ENCODE measurements around the gene CLSTN2. TPM values are rescaled to one million over a fixed set of nuclear protein-coding genes. Genes with fewer than 3 reads are reported as not detected.

The CLSTN2 gene
- total RNA-seq, 1 experiment from 2014 or later, result 0.02 TPM

DNA sequence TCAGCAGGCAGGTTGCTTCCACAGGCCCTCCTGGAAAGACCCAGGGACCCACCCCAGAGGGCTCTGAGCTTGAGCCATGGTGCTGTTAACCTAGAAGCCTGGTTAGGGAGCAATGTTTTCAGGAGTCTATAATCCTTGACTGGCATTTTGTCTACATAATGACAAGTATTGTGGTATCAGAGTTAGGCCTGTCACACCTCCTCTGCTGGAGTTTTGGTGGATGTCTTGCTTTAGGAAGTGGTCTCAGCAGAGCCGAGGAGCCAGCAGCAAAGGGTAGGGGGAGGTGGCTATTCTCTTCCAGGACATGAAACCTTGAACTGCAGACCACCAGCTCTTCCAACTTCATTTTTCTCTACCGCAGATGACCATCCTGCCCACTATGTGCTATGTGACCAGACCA, 76.1 kb downstream of the CLSTN2 start:
- H3K27me3 ChIP-seq (ENCODE audit: insufficient read depth, low read length), result peaks cover 61% of the 10 kb centered on the region
- H3K9ac ChIP-seq (ENCODE audit: low read length), result no peak overlapping the region
- DNase-seq (ENCODE audit: low read depth, low spot score) (no peak), ATAC-seq (no peak)
- no peak overlapping the region for H2AFZ ChIP-seq (ENCODE audit: low read depth, low read length, poor library complexity, severe bottlenecking)
- no peak overlapping the region for H3K27ac ChIP-seq (ENCODE audit: low read depth, low read length)
- H3K9me3 ChIP-seq (ENCODE audit: control insufficient read depth in 1 of 2, insufficient read depth in 1 of 2, low read depth in 1 of 2, low read length in 2 of 2), result no peaks in the 10 kb centered on the region
- ChIA-PET CTCF (no interaction called here), POLR2A (no interaction called here), RAD21 (ENCODE audit: low non-redundant PET in 1 of 2, low total read pairs in 2 of 2, uncharacterized antibody in 2 of 2, unreplicated experiment in 2 of 2) (no interaction called here)
- H3K4me3 ChIP-seq (replicated peaks in 1 of 2; ENCODE audit: low read depth in 1 of 2, low read length in 2 of 2), result no peak overlapping the region
- BruUV-seq (replicated peaks), result no TSS peak
- no peaks in the 10 kb centered on the region for H3K79me2 ChIP-seq (ENCODE audit: insufficient read depth, low read length)
- H3K9me2 ChIP-seq (ENCODE audit: insufficient read depth), result no peaks in the 10 kb centered on the region
- no peaks in the 10 kb centered on the region for H3K36me3 ChIP-seq (ENCODE audit: control insufficient read depth in 1 of 2, insufficient read depth in 2 of 2, low read length in 2 of 2)
- TF ChIP-seq EZH2phosphoT487 (IDR thresholded peaks at IDR 0.05; ENCODE audit: borderline replicate concordance), result no peak
- no peak for TF ChIP-seq RAD21 (IDR thresholded peaks at IDR 0.05; ENCODE audit: low read depth)
- TF ChIP-seq, protein P1, sequence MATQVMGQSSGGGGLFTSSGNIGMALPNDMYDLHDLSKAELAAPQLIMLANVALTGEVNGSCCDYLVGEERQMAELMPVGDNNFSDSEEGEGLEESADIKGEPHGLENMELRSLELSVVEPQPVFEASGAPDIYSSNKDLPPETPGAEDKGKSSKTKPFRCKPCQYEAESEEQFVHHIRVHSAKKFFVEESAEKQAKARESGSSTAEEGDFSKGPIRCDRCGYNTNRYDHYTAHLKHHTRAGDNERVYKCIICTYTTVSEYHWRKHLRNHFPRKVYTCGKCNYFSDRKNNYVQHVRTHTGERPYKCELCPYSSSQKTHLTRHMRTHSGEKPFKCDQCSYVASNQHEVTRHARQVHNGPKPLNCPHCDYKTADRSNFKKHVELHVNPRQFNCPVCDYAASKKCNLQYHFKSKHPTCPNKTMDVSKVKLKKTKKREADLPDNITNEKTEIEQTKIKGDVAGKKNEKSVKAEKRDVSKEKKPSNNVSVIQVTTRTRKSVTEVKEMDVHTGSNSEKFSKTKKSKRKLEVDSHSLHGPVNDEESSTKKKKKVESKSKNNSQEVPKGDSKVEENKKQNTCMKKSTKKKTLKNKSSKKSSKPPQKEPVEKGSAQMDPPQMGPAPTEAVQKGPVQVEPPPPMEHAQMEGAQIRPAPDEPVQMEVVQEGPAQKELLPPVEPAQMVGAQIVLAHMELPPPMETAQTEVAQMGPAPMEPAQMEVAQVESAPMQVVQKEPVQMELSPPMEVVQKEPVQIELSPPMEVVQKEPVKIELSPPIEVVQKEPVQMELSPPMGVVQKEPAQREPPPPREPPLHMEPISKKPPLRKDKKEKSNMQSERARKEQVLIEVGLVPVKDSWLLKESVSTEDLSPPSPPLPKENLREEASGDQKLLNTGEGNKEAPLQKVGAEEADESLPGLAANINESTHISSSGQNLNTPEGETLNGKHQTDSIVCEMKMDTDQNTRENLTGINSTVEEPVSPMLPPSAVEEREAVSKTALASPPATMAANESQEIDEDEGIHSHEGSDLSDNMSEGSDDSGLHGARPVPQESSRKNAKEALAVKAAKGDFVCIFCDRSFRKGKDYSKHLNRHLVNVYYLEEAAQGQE (IDR thresholded peaks at IDR 0.05; ENCODE audit: low read depth), result no peak
- no peak for TF ChIP-seq YY1 (IDR thresholded peaks at IDR 0.05; ENCODE audit: extremely low read depth, insufficient replicate concordance, low read depth, low read length)
- TF ChIP-seq TCF7L2 (IDR thresholded peaks at IDR 0.05; ENCODE audit: borderline replicate concordance, extremely low read depth, insufficient read depth, insufficient read length), result no peak
- TF ChIP-seq ELF1 (IDR thresholded peaks at IDR 0.05; ENCODE audit: borderline replicate concordance, low read depth), result no peak
- no peak for TF ChIP-seq ZNF274 (IDR thresholded peaks at IDR 0.05; ENCODE audit: low read depth, low read length)
- TF ChIP-seq, protein P2, sequence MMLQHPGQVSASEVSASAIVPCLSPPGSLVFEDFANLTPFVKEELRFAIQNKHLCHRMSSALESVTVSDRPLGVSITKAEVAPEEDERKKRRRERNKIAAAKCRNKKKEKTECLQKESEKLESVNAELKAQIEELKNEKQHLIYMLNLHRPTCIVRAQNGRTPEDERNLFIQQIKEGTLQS (IDR thresholded peaks at IDR 0.05), result no peak
- TF ChIP-seq SP1 (IDR thresholded peaks at IDR 0.05; ENCODE audit: low read depth), result no peak
- no peak for TF ChIP-seq JUND (IDR thresholded peaks at IDR 0.05)
- TF ChIP-seq POLR2AphosphoS5 (IDR thresholded peaks at IDR 0.05; ENCODE audit: low read depth, low read length), result no peak
- TF ChIP-seq FOSL1 (IDR thresholded peaks at IDR 0.05; ENCODE audit: low read depth), result no peak
- TF ChIP-seq SRF (IDR thresholded peaks at IDR 0.05; ENCODE audit: low read depth), result no peak
- no peak overlapping the region for H3K4me2 ChIP-seq (ENCODE audit: low read length)
- intact Hi-C loops (cut with micrococcal nuclease), result no loop called here
- H3K4me1 ChIP-seq (ENCODE audit: control insufficient read depth in 1 of 2, insufficient read depth in 2 of 2, low read length in 2 of 2), result no peaks in the 10 kb centered on the region
- H4K20me1 ChIP-seq (ENCODE audit: insufficient read depth), result no peaks in the 10 kb centered on the region

All from HCT116 (cell line).